SHP77 treated with DMSO at 0.1 percent for 48 hours (cell line): Measurements from ENCODE around the gene GAL.
"Not testable (repeated sequence)": the region's sequence is repeated elsewhere in the genome, so short reads cannot be mapped to it uniquely, and the experiment has no call there.

Experiments used
- DNase-seq: peaks from one replicate; lab custom pipeline; 2025; lab: John Stamatoyannopoulos, UW

GAL gene

DNA sequence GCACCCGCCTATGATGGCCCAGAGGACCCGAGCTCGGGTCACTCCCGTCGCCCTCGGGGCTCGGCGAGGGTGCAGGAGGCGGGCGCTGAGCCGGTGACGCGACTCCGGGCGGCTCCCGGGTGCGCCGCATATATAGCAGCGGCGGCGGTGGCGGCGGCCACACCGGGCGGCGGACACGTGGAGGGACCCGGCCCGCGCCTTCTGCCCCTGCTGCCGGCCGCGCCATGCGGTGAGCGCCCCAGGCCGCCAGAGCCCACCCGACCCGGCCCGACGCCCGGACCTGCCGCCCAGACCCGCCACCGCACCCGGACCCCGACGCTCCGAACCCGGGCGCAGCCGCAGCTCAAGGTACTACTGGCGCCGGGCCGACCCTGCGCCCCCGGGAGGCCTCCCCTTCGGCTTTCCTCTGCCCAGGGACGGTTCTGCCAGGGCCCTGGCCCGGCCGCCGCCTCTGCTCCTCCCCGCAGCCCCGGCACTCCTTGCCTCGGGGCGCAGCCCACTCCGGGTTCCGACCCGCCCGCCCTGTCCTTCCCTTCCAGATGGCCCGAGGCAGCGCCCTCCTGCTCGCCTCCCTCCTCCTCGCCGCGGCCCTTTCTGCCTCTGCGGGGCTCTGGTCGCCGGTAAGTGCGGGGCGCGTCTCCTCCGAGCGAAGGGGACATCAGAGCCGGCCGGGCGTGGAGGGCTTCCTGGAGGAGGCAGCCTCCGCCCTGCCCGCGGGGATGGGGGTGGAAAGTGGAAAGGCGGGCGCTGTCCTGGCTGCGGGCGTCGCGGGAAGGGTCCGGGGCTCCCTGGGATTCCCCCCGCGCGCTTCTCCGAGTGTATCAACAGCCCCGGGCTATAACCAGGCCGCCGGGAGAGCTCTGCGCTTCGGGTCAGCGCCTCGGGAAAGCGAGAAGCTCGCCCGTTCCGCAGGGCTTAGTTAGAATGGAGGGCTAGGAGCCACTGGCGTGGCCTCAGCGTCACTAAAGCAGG is at the start of gene GAL:
Gene GAL, plus strand, starts transcription at position 160 of the 972 bp plus-strand sequence. Its CDS starts 380 bp downstream, at position 540.
- no peak for DNase-seq

DNA sequence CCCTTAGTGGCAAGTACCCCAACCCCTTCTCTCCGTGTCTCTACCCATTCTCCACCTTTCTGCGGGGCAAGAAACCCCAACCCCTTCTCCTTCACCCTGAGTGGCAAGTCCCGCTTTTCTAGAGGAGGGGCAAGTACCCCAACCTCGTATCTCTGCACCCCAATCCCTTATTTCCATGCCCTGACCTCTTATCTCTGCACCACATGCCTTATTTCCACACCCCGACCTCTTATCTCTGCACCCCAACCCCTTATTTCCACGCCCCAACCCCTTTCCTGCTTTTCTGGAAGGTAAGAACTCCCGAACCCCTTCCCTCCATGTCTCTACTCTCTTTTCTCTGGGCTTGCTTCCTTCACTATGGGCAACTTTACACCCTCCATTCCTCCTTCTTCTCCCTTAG is 49.7 kb upstream of the GAL start:
- not testable (repeated sequence) for DNase-seq

DNA sequence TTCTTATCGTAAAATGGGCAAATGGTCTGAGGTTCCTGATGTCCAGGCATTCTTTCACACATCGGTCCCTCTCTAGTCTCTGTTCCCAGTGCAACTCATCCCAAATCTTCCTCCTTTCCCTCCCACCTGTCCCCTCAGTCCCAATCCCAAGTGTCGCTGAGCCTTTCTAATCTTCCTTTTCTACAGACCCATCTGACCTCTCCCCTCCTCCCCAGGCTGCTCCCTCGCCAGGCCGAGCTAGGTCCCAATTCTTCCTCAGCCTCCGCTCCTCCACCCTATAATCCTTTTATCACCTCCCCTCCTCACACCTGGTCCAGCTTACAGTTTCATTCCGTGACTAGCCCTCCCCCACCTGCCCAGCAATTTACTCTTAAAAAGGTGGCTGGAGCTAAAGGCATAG is 49.2 kb upstream of the GAL start:
- DNase-seq, result not testable (repeated sequence)

DNA sequence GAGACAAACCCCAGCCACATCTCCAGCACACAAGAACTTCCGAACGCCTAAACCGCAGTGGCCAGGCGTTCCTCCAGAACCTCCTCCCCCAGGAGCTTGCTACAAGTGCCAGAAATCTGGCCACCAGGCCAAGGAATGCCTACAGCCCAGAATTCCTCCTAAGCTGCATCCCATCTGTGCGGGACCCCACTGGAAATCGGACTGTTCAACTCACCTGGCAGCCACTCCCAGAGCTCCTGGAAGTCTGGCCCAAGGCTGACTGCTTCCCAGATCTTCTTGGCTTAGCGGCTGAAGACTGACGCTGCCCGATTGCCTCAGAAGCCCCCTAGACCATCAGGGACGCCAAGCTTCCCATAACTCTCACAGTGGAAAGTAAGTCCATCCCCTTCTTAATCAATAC is 48.5 kb upstream of the GAL start:
- DNase-seq, result not testable (repeated sequence)

GRCh38 chr11:68639322-68639721 is 45.0 kb upstream of the GAL start:
- not testable (repeated sequence) for DNase-seq

GRCh38 chr11:68641880-68642279 is 42.5 kb upstream of the GAL start:
- DNase-seq, result no peak

GRCh38 chr11:68643585-68643984 is 40.8 kb upstream of the GAL start:
- DNase-seq, result no peak

DNA sequence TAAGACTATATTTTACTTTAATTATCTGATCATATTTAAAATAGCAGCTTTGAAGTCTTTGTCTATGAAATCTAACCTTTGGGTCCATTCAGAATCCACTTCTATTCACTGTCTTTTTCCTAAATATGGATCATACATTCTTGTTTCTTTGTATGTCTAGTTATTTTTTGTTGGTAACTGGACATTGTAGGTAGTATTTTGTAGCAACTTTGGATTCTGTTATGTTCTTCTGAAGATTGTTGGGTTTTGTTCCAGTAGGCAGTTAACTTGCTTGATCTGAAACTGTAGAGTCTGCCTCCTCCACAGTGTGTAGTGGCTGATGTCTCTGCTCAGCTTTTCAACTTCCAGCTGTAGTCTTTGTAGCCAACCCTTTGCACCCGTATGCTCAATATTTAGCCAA is 37.5 kb upstream of the GAL start:
- DNase-seq, result no peak

DNA sequence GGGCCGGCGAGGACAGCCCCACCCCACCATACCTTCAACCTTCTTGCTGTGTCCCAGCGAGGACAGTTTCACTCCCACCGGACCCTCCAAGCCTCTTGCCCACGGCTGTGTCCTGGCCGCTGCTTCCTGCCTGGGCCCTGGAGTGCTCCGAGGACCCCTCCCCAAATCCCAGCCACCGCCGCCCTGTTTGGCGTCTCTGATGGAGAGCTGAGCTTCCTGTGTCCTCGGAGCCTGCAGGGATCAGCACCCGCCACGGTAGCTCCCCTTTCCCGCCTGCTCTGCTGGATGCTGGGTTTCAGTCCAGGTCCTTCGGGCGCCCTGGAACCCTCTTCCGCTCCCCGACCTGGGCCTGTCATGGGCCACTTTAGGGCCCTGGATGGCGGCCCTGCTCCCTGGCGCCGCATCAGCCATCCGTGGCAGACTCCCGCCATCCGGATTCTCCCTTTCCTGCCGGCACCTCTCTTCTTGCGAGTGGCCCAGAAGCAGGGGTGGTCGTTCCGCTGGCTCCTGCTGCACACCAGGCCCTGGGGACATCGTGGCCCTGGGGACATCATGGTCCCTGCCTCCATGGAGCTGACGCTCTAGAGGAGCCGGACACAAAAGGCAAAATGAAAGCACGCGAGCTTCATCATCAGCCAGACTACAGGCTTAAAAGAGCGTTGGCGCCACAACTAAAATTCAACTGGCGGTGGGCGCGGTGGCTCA is 34.3 kb upstream of the GAL start:
- DNase-seq, result no peak

GRCh38 chr11:68650801-68651200 is 33.5 kb upstream of the GAL start:
- no peak for DNase-seq

DNA sequence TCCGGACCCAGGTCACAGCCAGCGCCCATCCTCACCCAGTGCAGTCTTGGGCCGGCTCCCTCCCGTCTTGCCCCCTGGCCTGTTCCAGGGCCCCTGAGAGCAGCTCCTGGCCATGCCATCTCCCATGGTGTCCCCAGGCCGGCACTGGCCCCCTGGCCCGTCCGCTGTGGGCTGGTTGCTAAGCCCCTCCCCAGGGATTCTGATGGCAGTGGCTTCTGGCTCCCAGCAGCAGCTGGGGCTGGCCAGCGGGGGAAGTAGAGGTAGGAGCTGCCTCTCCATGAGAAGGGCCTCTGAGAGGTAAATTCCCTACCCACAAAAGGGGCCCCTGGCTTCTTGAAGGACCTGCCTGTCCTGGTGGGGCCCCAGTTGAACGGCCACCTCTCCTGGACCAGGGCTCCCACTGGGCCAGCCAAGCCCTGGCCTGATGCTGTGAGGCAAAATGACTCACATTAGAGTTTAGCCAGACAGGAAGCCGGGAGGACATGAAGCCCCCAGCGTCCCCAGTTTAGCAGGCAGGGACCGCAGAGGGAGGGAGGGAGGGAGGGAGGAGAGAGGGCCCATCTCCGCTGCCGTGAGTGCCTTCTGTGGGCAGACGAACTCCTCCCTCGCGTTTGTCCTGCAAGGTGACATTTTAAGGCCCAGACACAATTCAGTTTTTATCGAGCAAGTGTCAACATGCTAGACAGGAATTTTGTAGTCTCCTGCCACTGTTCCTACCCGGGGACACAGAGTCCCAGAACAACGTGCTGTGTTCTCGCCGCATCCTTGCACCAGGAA is 32.9 kb upstream of the GAL start:
- no peak for DNase-seq

GRCh38 chr11:68651985-68652682 is 32.2 kb upstream of the GAL start:
- no peak for DNase-seq

DNA sequence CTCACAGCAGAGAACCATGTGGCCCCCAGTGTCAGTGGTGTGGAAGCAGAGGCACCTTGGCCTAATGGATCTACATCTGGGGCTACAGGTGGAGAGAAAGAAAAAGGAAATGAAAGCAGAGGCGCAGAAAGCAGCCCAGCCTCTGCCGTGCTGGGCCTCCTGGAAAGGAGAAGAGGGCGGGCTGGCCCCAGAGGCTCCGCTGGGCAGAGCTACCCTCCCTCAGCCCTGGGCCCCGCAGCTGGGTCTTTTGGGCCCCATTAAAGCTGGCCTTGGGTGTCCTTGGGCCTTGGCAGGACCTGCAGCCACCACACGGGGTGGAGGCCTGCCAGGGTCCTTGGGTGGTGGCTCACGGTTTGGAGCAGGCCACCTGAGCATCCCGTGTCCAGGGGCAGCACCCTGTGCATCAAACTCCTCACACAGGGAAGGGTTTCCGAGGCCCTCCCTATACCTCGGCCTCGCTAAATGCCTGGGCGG is 31.6 kb upstream of the GAL start:
- no peak for DNase-seq

DNA sequence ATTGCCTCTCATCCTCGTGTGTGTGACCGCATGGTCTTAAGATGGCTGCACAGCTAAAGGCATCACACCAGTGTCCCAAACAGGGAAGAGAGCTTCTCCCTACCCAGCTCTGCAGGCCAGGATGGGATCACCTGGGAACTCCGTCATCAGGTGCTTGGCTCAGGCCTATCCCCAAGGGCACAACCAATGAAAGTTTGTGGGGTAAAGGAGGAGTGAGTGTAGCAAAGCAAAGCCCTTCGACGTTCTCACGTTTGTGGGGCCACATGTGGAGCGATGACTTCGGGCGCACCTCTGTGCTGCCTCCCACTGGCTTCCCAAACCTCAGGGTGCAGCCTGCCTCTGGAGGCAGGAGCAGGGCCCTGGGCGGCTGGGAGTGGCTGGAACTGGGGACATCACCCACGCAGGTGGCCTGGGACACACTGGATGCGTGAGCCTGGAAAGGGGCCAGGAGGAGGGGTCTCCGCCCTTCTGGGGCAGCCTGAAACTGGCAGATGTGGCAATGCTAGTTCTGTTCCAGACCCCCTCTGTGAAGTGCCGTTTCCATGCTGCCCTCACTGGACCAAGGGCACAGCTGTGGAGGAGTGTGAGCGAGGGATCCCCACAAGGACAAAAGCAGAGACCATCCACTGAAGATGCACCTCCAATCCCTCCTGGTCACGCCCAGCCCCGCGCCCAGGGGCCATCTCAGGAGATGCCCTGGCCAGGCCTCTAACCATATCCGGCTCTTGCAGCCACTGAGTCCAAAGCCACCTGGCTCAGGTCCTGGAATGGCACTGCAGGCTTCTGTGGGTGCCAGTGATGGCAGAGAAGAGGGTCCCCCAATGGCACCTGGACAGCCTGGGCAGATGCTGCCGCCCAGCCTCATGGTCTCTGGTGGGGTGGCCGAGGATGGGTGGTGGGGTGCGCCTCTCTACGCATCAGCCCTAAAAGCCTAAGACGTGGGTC is 30.6 kb upstream of the GAL start:
- DNase-seq, result no peak

DNA sequence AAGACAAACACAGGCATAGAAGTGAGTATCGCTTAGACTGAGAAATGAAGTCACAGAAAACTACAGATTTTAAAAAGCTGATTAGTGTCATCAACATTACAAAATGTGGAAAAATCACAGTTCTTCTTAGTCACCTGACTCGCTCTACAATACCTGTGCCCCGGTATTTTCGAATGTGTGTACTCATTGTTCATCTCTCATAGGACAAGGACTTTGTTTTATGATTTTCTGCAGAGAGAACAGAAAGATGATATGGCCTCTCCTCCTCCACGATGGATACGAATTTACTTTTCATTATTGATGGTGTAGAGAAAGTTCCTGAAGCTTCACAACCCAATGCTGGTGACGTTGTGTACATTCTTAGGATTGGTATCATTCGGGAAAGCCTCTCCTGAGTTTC is 29.4 kb upstream of the GAL start:
- DNase-seq, result no peak

DNA sequence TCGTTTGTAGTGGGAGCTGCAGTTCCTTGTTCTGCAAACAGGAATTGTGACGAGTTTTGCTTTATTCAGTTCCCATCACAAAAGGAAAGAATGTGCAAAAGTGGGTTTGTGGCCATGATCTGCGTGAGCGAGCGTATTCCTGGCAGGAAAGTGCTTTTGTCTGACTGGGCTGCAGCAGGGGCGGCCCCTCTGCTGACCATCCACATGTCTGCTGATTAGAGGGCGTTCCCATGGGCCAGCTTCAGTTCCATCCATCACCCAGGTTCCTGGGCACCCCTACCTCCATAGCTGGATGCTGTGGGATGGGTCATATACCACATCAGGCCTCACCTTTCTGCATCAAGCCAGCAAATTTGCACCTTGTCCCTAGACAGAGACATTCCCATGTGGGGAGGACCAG is 28.9 kb upstream of the GAL start:
- no peak for DNase-seq

DNA sequence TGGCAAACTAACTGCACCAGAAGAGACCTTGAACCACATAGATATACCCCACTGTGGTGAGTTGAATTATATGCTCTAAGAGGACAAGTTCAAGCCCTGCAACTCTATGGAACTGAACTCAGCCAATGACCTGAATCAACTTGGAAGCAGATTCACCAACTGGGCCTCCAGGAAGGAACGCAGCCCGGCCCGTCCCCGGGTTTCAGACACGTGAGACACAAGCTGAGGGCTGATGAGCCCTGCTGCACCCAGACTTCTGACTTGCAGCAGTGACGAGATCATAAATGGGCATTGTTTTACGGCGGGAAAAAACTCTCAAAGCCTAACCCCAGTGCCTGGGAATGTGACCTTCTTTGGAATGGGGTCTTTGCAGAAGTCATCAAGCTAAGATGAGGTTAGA is 28.5 kb upstream of the GAL start:
- DNase-seq, result no peak

DNA sequence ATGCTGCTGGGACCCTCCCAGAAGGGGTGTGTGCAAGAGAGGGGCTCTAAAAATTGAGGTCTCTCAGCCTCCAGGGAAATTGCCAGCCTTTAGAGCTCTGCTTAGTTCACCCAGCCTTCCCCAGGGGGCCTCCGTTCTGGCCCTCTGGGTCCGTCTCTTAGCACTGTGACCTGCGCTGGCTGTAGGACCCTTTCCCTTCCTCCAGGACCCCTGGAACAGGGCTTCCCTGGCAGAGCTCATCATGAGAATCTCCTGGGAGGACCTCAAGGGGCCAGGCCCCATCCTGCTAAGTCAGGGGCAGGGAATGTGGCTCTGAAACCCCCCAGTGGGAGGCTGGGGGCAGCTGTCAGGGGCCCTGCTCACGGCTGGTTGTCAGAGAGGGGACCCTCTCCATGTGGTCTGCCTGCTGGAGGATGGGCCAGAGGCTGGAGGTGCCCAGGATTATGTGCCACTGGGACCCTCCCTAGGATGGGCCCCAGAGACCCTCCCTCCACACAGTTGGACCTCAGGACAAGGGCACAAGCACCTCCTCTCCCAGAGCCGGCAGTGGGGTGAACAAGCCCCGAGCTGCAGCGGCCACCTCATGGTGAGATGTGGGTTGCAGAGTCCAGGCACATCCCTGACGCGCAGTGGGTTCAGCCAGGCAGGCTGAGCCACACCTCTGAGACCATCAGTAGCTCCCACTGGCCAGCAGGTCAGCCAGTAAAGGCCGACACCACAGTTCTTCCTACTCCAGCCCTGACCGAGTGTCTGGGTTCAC is 27.1 kb upstream of the GAL start:
- DNase-seq, result no peak

DNA sequence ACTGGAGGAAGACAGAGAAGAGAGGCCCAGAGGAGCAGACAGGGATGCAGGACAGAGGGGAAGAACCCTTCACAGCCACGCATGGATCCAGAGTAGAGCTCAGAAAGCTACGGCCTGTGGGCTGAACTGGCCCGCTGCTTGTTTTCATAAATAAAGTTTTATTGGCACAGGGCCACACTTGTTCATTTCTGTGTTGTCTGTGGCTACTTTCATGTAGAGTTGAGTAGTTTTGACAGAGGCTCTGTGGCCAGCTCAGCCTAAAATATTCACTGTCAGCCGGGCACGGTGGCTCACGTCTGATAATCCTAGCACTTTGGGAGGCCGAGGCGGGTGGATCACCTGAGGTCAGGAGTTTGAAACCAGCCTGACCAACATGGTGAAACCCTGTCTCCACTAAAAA is 26.2 kb upstream of the GAL start:
- DNase-seq, result no peak

DNA sequence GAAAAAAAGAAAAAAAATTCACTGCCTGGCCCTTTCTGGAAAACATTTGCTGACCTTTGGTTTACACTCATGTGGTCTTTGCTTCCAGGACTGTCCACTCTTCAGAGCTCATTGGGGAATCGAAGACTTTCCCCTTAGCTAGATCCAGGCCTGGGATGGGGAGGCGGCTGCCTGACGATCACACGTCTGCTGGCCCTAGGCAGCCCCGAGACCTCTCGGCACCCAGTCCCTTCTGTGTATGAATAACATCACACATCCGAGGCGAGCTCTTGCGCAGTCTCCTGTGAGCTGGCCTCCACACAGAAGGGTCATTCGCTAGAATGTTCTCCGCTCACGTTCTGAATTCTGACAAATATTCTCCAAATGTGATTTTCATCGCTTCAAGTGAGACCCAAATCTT is 25.7 kb upstream of the GAL start:
- DNase-seq, result no peak
